WI38 (cell line): ENCODE results near the gene ZNF226.
"Not testable (repeated sequence)": the region's sequence is repeated elsewhere in the genome, so short reads cannot be mapped to it uniquely, and the experiment has no call there.

Experiments
- H3K4me3 ChIP-seq: 2 replicates; pipeline ENCODE4 v1.5.1; 2011; ENCODE audit warnings: low read depth, mild to moderate bottlenecking, control low read depth, low read length
- CTCF ChIP-seq: IDR thresholded peaks from 2 replicates; pipeline ENCODE4 v1.5.1; 2012; ENCODE audit warnings: low read depth, mild to moderate bottlenecking, control low read depth, low read length

Gene ZNF226

GRCh38 chr19:44156475-44156874 lies 8.4 kb upstream of the ZNF226 start:
- TF ChIP-seq CTCF = no peak

GRCh38 chr19:44163789-44164188 lies 1.1 kb upstream of the ZNF226 start:
- TF ChIP-seq CTCF = no peak
- no peak overlapping the region for H3K4me3 ChIP-seq

More at GRCh38 chr19:44156475-44156874, 8.4 kb upstream of the ZNF226 start:
- no peak overlapping the region for H3K4me3 ChIP-seq

GRCh38 chr19:44164327-44164672 lies 600 bp upstream of the ZNF226 start:
- no peak for TF ChIP-seq CTCF
- H3K4me3 ChIP-seq = peak overlapping the region; percentile 93

- not testable (repeated sequence) for H3K4me3 ChIP-seq
These were observed 5.8 kb downstream of the ZNF226 start for GRCh38 chr19:44170660-44171059.

- TF ChIP-seq CTCF = no peak
- no peak overlapping the region for H3K4me3 ChIP-seq
These were observed 11.7 kb downstream of the ZNF226 start for GRCh38 chr19:44176590-44176989.

GRCh38 chr19:44180968-44181367 lies 16.1 kb downstream of the ZNF226 start:
- H3K4me3 ChIP-seq = no peak overlapping the region
- TF ChIP-seq CTCF = no peak

- no peak overlapping the region for H3K4me3 ChIP-seq
- no peak for TF ChIP-seq CTCF
These were observed 17.2 kb downstream of the ZNF226 start for GRCh38 chr19:44182145-44182544.

GRCh38 chr19:44190020-44190419 lies 25.1 kb downstream of the ZNF226 start:
- no peak for TF ChIP-seq CTCF
- H3K4me3 ChIP-seq = no peak overlapping the region
